Measurements from ENCODE around the gene CUX1. TPM values are rescaled to one million over a fixed set of nuclear protein-coding genes. Genes with fewer than 3 reads are reported as not detected.

Gene CUX1
- total and polyA plus RNA-seq, 2 of the 13 experiments (the other 11 are each of a cell fraction or from before 2014, with no cell fraction given) = 13.7 to 14.9 TPM

DNA sequence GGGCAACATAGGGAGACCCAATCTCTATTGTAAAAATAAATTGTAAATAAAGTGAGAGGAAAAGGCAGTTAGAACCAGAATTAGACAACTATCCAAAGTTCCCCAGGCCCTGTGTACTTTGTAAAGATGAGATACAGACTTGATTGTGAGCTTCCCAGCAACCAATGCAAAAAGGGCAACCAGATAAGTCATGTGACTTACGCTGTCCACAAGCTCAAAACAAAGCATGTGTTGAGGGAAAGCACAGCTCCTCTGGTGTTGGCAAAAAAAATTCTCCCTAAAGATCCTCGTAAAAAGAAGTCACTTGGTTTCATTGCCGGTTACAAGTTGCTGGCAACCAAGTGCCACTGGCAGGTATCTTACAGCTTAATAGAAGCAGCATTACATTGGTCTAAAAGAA lies 154.0 kb downstream of the CUX1 start:
- Histone ChIP-seq H3K9ac (ENCODE audit: insufficient read depth, low read depth, low read length) (no peak overlapping the region), H3K36me3 (replicated peaks in 1 of 2; ENCODE audit: control insufficient read depth in 1 of 2, insufficient read depth in 2 of 2, low read length in 2 of 2) (peaks cover 1 to 3% of the 10 kb centered on the region in 2 experiments; a peak in 2 of 5 replicates), H3K27me3 (ENCODE audit: control insufficient read depth in 1 of 2, insufficient read depth in 2 of 2, low read length in 2 of 2) (no peaks in the 10 kb centered on the region; a peak in 1 of 5 replicates), H3K4me3 (replicated peaks in 1 of 3; ENCODE audit: insufficient read depth in 1 of 3, low read depth in 2 of 3, low read length in 3 of 3) (no peak overlapping the region), H3K4me2 (ENCODE audit: low read depth, low read length) (no peak overlapping the region), H2AFZ (ENCODE audit: low read length) (no peak overlapping the region), H4K20me1 (ENCODE audit: insufficient read depth, low read length) (peaks cover 22% of the 10 kb centered on the region; the same call in 1 of the 2 replicates), H3K4me1 (ENCODE audit: insufficient read depth, low read length) (peaks cover 50% of the 10 kb centered on the region), H3K27ac (ENCODE audit: extremely low read length, insufficient read depth, low read length) (no peak overlapping the region), H3K79me2 (ENCODE audit: insufficient read depth, low read length) (peaks cover 4% of the 10 kb centered on the region), H3K9me3 (ENCODE audit: low read length) (no peaks in the 10 kb centered on the region)
- TF ChIP-seq RFX1 (IDR thresholded peaks at IDR 0.05) (no peak), GATAD2A (CRISPR knock-in tag; IDR thresholded peaks at IDR 0.05) (no peak), DRAP1 (CRISPR knock-in tag; IDR thresholded peaks at IDR 0.05) (no peak), ZNF503 (CRISPR knock-in tag; IDR thresholded peaks at IDR 0.05) (no peak), AKAP8 (CRISPR knock-in tag; IDR thresholded peaks at IDR 0.05) (no peak), SMAD3 (CRISPR knock-in tag; IDR thresholded peaks at IDR 0.05) (no peak), MLXIP (CRISPR knock-in tag; IDR thresholded peaks at IDR 0.05; ENCODE audit: borderline replicate concordance) (no peak), NR2F1 (CRISPR knock-in tag; IDR thresholded peaks at IDR 0.05) (no peak), GTF3A (CRISPR knock-in tag; conservative IDR thresholded peaks at IDR 0.05) (no peak), BHLHE40 (IDR thresholded peaks at IDR 0.05; ENCODE audit: low read length) (no peak), DR1 (CRISPR knock-in tag; IDR thresholded peaks at IDR 0.05) (no peak)
- TF ChIP-seq, protein P1, sequence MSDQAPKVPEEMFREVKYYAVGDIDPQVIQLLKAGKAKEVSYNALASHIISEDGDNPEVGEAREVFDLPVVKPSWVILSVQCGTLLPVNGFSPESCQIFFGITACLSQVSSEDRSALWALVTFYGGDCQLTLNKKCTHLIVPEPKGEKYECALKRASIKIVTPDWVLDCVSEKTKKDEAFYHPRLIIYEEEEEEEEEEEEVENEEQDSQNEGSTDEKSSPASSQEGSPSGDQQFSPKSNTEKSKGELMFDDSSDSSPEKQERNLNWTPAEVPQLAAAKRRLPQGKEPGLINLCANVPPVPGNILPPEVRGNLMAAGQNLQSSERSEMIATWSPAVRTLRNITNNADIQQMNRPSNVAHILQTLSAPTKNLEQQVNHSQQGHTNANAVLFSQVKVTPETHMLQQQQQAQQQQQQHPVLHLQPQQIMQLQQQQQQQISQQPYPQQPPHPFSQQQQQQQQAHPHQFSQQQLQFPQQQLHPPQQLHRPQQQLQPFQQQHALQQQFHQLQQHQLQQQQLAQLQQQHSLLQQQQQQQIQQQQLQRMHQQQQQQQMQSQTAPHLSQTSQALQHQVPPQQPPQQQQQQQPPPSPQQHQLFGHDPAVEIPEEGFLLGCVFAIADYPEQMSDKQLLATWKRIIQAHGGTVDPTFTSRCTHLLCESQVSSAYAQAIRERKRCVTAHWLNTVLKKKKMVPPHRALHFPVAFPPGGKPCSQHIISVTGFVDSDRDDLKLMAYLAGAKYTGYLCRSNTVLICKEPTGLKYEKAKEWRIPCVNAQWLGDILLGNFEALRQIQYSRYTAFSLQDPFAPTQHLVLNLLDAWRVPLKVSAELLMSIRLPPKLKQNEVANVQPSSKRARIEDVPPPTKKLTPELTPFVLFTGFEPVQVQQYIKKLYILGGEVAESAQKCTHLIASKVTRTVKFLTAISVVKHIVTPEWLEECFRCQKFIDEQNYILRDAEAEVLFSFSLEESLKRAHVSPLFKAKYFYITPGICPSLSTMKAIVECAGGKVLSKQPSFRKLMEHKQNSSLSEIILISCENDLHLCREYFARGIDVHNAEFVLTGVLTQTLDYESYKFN (CRISPR knock-in tag; conservative IDR thresholded peaks at IDR 0.05) = no peak
- ChIA-PET CTCF (ENCODE audit: low intra/inter-chr PET ratio, low total read pairs) (no interaction called here), POLR2A (no interaction called here)
- WGBS (ENCODE audit: low lambda C conversion rate) = 100% methylated on average over 2 of the region's 3 CpGs
- in situ Hi-C loops (cut with HindIII; ENCODE audit: extremely low pct_ligation_motif_present, low pct_unique_long_range_greater_than_20kb) = no loop called here
- FAIRE-seq (no peak), ATAC-seq (no peak), DNase-seq (ENCODE audit: low spot score) (no peak)
- intact Hi-C loops (cut with micrococcal nuclease; ENCODE audit: unreplicated experiment) = no loop called here
- BruUV-seq (replicated peaks) = no TSS peak
